NCI-H2227 (cell line): ENCODE results near the gene TOMM40.
"Not testable (repeated sequence)": the region's sequence is repeated elsewhere in the genome, so short reads cannot be mapped to it uniquely, and the experiment has no call there.

Source experiments
- DNase-seq: peaks from one replicate; lab custom pipeline; 2025; ENCODE audit not compliant: unreplicated experiment; lab: John Stamatoyannopoulos, UW

The TOMM40 gene

DNA sequence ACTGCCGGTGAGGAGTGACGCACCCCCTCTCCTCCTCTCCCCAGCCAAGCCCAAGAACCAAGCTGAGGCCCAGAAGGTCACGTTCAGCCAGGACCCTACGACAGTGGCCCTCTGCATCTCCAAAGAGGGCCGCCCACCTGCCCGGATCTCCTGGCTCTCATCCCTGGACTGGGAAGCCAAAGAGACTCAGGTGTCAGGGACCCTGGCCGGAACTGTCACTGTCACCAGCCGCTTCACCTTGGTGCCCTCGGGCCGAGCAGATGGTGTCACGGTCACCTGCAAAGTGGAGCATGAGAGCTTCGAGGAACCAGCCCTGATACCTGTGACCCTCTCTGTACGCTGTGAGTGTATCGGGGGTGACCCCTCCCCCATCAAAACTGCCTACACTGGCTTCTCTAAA lies 19.2 kb upstream of the TOMM40 start:
- DNase-seq, result no peak

DNA sequence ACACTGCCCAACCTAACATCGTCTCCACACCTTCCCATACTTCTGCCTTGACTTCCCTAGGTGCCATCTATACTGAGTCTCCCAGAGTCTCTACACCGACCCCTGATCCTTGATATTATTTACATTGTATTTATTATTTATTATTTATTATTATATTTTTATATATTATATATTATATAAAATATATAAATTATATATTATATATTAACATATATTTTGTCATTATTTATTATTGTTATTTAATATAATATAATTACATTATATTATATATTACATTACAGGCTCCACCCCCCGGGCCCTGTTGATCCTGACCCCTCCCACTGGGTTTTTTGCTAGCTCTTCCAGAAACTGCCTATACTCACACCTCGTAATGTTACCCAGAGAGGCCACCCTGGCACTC lies 18.4 kb upstream of the TOMM40 start:
- no peak for DNase-seq

DNA sequence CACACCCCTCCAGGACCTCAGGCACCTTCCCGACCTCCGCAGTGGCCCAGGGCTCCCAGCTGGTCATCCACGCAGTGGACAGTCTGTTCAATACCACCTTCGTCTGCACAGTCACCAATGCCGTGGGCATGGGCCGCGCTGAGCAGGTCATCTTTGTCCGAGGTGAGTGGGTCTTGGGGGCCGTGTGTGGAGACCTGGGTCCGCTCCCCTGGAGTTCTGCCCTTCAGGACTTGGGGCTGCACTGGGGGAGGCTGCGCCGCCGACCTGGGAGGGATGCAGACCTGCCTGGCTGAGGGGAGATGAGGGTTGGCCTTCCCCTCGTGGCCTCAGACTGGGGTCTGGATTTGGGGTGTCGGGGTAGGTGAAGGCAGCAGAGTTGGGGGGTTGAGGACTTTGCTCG lies 16.7 kb upstream of the TOMM40 start:
- no peak for DNase-seq

DNA sequence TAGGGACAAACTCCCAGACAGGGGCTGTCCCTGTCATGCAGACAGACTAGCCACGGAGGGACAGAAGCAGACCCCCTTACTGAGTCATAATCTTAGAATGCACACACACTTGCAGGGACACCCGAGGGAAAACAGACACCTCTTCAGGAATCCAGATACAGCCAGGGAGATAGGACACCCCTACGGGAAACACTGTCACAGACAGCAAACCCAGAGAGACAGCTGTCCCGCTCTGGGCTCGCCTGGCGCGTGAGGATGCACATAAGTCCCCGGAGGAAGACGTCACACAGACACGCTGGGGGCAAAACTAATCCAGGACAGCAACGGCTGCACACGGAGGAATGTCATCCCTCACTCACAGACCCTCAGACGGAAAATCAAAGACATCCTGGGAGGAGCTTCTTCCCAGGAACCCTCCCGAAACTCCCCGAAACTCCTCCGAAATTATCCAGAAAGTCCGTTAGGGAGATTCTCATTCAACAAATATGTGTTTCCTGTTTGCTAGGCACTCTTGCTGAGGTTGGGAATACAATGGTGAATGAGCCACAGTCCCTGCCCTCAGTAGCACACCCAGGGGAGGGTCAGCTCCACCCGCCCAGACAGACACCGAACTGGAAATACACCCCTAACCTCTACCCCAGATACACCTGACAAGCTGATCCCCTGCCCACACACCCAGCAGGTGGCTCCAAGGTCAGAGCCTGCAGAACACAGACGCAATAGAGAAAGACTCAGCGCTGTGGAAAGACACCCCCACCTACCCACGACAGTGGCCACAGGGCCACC lies 15.2 kb upstream of the TOMM40 start:
- DNase-seq, result no peak

DNA sequence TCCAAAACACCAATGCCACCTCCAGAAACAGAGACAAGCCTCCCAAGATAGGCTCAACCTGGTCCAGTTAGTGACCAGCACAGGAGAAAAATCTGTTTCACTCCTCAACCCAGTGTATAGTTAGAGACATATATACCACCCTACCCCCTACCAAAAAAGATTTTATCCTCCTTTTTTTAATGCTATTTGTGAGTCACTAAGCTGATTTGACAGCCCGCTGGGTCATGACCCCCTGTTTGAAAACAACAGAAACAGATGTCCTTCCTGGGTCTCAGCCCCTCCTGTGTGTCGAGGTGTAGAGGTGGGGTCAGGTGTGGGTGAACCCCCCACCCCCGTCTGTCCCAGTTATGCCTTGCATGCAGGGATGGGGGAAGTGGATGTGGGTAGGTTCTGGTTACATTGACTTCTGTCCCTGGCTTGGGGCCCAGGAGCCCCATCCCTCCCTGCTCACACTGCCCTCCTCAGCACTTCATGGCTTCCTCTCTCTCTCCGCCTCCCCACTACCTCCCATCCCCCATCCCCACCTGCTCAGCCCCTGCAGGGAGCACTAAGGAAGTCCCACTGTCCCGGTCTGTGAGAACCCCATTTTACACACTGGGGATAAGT lies 14.0 kb upstream of the TOMM40 start:
- DNase-seq, result no peak

DNA sequence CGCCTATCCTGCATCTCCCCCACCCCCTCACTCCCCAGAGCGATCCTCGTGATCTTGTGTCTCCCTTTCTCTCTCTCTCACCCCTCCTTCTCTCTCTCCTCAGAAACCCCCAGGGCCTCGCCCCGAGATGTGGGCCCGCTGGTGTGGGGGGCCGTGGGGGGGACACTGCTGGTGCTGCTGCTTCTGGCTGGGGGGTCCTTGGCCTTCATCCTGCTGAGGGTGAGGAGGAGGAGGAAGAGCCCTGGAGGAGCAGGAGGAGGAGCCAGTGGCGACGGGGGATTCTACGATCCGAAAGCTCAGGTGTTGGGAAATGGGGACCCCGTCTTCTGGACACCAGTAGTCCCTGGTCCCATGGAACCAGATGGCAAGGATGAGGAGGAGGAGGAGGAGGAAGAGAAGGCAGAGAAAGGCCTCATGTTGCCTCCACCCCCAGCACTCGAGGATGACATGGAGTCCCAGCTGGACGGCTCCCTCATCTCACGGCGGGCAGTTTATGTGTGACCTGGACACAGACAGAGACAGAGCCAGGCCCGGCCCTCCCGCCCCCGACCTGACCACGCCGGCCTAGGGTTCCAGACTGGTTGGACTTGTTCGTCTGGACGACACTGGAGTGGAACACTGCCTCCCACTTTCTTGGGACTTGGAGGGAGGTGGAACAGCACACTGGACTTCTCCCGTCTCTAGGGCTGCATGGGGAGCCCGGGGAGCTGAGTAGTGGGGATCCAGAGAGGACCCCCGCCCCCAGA lies 12.8 kb upstream of the TOMM40 start:
- no peak for DNase-seq

DNA sequence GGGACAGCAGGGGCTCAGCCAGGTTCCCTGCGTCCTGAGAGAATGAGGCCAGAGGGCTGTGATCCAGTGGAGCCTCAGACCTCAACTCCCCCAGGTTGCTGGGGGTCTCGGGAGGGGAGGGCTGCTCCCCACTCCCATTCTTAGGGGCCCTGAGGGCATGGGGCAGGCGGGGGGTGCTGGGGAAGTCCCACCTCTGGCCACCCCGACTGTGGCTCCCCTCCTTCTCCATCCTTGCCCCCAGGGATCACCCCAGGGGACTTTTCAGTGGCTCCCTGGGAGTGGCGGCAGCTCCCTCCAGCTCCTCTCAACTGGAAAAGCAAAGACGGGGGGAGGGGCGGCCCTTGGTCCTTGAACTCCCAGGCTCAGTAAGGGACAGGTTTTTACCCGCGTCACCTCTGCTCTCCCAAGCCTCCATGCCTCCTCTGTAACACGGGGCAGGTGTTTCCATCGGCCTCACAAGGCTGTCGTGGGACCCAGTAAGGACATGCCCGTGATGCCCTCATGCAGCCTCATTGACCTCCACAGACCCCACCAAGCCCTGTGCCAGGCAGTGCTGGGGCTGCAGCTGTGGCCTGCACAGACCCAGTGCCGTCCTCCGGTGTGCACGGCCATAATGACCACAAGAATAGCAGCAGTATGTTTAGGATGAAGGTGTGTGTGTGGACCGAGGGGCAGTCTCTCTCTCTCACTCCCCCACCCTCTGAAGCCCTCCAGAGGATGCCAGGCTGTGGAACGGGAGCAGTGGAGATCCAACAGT lies 11.6 kb upstream of the TOMM40 start:
- DNase-seq, result no peak

DNA sequence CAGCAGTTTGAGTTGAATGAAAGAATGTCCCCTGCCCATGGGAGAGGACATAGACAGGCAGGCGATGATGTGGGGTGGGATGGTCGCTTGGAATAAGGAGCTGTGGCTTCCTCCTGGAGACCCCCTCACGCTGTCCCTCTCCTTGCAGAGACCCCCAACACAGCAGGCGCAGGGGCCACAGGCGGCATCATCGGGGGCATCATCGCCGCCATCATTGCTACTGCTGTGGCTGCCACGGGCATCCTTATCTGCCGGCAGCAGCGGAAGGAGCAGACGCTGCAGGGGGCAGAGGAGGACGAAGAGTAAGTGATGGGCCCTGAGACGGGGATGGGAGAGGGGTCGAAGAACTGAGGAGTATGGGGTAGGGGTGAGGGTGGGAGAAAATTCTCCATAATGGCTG lies 9.0 kb upstream of the TOMM40 start:
- DNase-seq, result no peak

DNA sequence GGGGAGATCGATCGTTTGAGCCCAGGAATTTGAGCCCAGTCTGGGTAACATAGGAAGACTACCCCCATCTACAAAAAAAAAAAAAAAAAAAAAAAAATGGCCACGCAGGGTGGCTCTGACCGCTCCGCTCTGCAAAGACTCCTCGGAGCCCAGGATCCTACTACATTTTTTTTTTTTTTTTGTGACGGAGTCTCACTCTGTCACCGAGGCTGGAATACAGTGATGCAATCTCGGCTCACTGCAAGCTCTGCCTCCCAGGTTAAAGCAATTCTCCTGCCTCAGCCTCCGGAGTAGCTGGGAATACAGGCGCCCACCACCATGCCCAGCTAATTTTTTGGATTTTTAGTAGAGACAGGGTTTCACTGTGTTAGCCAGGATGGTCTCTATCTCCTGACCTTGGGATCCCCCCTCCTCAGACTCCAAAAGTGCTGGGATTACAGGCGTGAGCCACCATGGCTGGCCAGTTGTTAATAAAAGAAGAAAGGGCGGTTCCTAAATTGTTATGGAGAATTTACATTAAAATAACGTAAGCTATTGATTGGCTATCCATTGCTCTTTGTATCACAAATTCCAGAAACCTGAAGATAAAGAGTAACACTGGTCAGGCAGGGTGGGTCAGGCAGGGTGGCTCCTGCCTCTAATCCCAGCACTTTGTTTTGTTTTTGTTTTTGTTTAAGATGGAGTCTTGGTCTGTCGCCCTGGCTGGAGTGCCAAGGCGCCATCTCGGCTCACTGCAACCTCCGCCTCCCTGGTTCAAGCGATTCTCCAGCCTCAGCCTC lies 8.2 kb upstream of the TOMM40 start:
- not testable (repeated sequence) for DNase-seq

DNA sequence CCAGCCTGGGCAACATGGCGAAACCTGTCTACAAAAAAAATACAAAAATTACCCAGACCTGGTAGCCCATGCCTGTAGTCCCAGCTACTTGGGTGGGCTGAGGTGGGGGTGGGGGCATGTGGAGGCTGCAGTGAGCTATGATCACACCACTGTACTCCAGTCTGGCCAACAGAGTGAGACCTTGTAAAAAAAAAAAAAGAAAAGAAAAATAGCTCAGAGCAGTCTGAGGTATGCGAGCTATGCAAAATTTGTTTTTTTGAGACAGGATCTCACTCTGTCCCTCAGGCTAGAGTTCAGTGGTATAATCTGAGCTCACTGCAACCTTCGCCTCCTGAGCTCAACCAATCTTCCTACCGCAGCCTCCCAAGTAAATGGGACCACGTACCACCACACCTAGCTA lies 7.1 kb upstream of the TOMM40 start:
- no peak for DNase-seq

DNA sequence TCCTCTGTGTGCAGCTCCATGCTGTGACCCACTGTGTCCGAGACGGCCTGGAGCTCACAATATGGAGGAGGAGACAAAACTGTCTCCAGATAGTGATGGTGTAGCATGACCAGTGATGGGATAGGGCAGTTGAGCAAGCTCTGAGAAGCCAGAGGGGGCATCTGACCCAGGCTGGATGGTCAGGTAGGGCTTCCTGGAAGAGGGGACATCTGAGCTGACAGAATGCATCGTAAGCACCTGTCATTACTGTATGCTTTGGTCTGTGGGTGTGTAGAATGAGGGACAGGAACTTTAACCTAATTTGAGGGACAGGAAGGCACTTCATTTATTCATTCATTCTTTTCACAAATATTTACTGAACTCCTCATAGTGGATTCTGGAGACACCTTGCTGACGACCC lies 6.5 kb upstream of the TOMM40 start:
- no peak for DNase-seq

DNA sequence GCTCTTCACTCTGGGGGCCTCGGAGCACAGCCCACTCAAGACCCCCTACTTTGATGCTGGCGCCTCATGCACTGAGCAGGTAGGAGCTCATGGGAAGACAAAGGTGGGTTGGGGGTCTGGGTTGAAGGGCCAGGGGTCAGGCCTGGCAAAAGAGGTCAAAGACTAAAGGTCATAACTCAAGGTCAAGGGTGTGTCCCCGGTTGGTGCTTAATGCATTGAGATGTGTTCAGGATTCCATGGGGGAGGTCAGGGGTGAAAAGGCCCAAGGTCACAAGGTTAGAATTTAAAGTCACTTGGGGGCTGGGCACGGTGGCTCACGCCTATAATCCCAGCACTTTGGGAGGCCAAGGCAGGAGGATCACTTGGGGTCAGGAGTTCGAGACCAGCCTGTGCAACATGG lies 4.9 kb upstream of the TOMM40 start:
- DNase-seq, result no peak

DNA sequence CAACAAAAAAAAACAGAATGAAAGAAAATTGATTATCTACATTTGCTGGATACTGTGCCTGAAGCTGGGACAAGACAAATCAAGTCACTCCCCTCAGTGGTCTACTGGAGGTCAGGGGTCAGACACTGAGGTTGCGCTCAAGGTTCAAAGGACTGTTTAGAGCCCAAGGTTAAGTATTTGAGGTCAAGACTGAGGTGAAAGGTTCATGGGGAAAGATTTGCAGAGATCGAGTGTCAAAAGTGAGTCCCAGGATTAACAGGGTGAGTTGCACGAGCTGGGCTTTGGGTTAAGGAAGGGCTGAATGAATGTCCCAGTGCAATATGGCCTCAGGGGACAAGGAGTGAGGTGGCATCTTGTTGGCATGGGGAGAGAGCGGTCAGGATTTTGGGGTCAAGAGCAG lies 3.4 kb upstream of the TOMM40 start:
- DNase-seq, result no peak

DNA sequence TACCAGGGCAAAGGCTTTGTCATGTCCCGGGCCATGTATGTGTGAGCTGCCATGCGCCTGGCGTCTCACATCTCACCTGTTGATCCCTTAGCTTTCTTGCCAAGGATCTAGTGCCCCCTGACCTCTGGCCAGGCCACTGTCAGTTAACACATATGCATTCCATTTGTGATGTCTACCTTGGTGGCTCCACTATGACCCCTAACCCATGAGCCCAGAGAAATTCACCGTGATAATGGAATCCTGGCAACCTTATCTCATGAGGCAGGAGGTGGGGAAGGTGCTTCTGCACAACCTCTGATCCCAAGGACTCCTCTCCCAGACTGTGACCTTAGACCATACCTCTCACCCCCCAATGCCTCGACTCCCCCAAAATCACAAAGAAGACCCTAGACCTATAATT lies 2.7 kb upstream of the TOMM40 start:
- not testable (repeated sequence) for DNase-seq

DNA sequence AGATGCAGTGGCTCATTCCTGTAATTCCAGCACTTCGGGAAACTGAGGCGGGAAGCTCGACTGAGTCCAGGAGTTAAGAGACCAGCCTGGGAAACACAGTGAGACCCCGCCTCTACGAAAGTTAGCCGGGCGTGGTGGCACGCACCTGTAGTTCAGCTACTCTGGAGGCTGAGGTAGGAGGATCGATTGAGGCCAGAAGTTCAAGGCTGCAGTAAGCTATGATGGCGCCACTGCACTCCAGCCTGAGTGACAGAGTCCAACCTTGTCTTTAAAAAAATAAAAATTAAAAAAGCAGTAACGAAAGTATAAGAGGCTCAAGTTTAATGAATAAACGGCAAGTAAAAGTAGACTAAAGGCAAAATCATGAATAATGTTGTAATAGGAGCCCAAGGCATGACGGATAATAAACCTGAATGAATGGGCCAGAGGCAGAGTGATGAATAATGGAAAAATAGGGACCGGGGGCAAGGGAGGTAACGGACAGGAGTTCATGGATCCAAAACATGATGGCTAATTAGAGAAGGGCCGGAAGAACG lies 1.2 kb upstream of the TOMM40 start:
- DNase-seq, result no peak

DNA sequence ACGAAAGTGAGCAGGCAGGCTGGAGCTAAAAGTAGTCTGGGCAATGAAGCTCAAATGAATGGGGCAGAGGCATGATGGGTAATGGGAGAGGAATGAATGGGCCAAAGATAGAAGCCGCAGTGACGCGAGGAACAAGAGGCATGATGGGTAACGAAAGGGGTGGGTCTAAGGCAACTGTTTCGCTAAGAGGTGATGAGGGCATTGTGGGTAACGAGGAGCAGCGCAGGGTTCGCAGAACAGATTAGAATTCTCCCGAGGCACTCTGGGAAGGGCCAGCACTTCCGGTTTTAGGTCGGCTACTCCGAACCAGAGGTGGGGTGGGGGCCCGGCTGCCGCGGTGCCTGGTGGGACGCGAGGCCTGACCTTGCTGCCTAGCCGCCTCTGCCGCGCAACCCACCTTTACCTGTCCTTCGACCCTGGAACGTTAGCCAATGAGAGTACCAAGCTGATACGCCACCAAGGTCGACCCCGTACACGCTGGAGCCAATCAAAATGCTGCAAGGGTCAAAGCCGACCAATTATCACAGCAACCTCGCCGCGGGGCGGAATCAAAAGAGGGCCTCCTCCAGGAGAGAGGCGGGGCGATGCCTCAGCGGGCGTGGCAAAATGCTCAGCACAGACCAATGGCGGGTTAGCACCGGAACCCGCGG lies 563 bp upstream of the TOMM40 start:
- DNase-seq, result peak; percentile 99

DNA sequence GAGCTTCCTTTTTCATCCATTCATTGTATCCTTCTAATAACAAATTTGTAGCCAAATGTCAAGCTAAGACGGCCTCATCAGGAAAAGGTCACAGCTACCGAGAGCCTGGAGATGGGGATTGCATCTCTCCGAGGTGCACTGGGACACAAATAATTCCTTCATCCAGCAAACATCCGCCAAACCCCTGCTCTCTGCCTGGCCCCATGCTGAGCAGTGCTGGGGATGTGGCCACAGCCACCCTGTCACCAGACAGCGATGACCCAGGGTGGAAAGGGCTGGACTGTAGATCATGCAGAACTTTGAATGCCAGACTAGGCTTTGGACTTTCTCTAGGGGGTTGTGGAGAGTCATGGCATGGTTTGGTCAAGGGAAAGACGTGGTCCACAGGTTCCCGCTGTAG lies 1.9 kb downstream of the TOMM40 start:
- DNase-seq, result no peak

DNA sequence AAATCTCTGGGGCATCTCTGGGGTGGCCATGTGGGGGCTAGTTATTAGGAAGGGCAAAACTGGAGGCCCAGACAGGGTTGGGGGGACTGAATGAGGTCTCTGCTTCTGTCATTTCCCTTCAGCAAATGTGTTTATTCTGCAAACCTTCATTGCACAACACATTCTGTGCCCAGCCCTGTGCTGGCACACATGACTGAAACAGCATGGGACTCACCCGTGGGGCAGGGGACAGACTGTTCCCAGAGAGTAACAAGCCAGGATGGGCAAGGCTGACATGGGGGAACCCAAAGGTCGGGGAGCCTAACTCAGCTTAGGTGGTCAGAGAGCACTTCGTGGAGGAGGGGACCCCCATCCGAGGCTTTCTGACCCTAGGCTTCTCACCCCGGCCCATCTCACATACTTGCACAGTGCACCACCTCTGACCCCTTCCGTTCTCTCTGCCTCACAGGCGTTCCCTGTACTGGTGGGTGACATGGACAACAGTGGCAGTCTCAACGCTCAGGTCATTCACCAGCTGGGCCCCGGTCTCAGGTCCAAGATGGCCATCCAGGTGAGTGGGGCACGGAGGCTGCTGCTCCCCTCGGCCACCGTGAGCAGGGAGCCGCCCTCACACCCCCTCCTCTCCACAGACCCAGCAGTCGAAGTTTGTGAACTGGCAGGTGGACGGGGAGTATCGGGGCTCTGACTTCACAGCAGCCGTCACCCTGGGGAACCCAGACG lies 2.4 kb downstream of the TOMM40 start:
- no peak for DNase-seq

DNA sequence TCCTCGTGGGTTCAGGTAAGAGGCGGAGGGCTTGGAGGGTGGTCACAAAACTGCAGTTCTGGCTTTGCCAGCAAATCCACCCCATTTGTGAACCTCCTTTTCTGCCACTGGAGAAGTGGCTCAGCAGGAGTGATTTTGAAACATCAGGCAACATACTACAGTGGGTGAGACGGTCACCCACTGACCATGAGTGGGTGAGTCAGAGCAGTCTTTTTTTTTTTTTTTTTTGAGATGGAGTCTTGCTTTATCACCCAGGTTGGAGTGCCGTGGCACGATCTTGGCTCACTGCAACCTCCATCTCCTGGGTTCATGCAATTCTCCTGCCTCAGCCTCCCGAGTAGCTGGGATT lies 3.0 kb downstream of the TOMM40 start:
- no peak for DNase-seq
